Heart right ventricle (tissue), 16 donors: Measurements from ENCODE around the gene ZCCHC7. TPM values are rescaled to one million over a fixed set of nuclear protein-coding genes. Genes with fewer than 3 reads are reported as not detected.

ENCODE experiments used
- ATAC-seq, 8 donors: fragments of 200-7000 bp; cut with Tn5 transposase; one replicate each; pipeline ENCODE4 v1.9.1; 2020; ENCODE audit warnings: mild to moderate bottlenecking in 8 of 8, moderate library complexity in 8 of 8, moderate number of reproducible peaks in 1 of 8
- DNase-seq, 2 donors: peaks; one replicate each; pipeline ENCODE4 v3.0.0-alpha.2; 2020
- H3K27ac ChIP-seq, 10 donors: fragments of 200-600 bp; sonication (generic) in 2 of 10; one replicate each; pipeline versions ENCODE4 v1.5.0 to v1.8.0; 2020 to 2022; ENCODE audit warnings: mild to moderate bottlenecking in 3 of 10
- H3K27me3 ChIP-seq, 7 donors: fragments of 200-600 bp; one replicate each; pipeline ENCODE4 v1.8.0; 2021 to 2022; ENCODE audit warnings: mild to moderate bottlenecking in 2 of 7
- H3K36me3 ChIP-seq, 9 donors: fragments of 200-600 bp; sonication (generic) in 1 of 9; one replicate each; pipeline versions ENCODE4 v1.5.0 to v1.8.0; 2020 to 2022; ENCODE audit warnings: mild to moderate bottlenecking in 2 of 9
- H3K4me1 ChIP-seq, 9 donors: fragments of 200-600 bp; sonication (generic) in 1 of 9; one replicate each; pipeline versions ENCODE4 v1.5.0 to v1.8.0; 2020 to 2022; ENCODE audit warnings: mild to moderate bottlenecking in 4 of 9
- H3K4me3 ChIP-seq, 10 donors: fragments of 200-600 bp; sonication (generic) in 2 of 10; one replicate each; pipeline versions ENCODE4 v1.5.0 to v1.8.0; 2020 to 2022; ENCODE audit warnings: mild to moderate bottlenecking in 7 of 10, moderate library complexity in 2 of 10
- H3K9me3 ChIP-seq, 11 donors: fragments of 200-600 bp in 10 of 11; sonication (generic) in 2 of 11; one replicate each; pipeline versions ENCODE4 v1.5.0 to v1.8.0; 2013 to 2022; ENCODE audit warnings: mild to moderate bottlenecking in 2 of 11, control low read depth in 1 of 11, moderate library complexity in 1 of 11
- WGBS, 2 donors: extraction: QIAGEN DNeasy Blood & Tissue Kit; methylation state at CpG; one replicate each; pipeline ENCODE4 v1.1.7; 2013; ENCODE audit warnings: inconsistent platforms in 1 of 2; 5-methylcytosine and 5-hydroxymethylcytosine counted together
- intact Hi-C, 10 donors: fragments of 100-400 bp; cut with DNase I; formaldehyde crosslinking; loops; one replicate each; pipeline versions ENCODE4 v1.11.1 to v1.14.2; 2022
- polyA plus RNA-seq, 2 donors: library from polyadenylated mRNA; stranded (reverse); fragments of 200-250 nt; gene quantifications; one replicate each; pipeline ENCODE4 v1.2.3, GENCODE V29; 2013
- total RNA-seq, 10 donors: library from RNA; stranded (reverse); fragmentation: NEBNext Ultra II Directional in 3 of 10; extraction: Animal tissue kit (Norgen Biotek cat#: 25700) in 3 of 10; gene quantifications; one replicate each; pipeline versions ENCODE4 v1.2.1 to v1.2.4, GENCODE V29; 2021 to 2023
- TF ChIP-seq, protein P1 (sequence below), 9 donors: fragments of 200-600 bp; sonication (generic) in 2 of 9; IDR thresholded peaks; one replicate each; pipeline versions ENCODE4 v1.5.0 to v1.8.0; 2021 to 2022; ENCODE audit warnings: antibody characterized with exemption in 9 of 9, mild to moderate bottlenecking in 5 of 9, moderate library complexity in 1 of 9
- donor health status: Arrhythmogenic right ventricular cardiomyopathy.
- donor health status: ischemic (EF 13 %, LVEDD 7.1; RV severe dilation, severe dysfunction).
- donor health status: healthy with polysubstance abuse.
- donor health status: DM: no; HTN: yes; CAD: no.
- donor health status: DM: no; HTN: no; CAD: no.
- donor health status: ischemic (EF 25% LVEDD 6.9; RV normal size, moderate dysfunction).
- donor health status: ischemic (EF 25% LVEDD 5.7; RV mildly dilated, moderate dysfunction).
- donor health status: healthy.
- donor health status: DM: yes; HTN: yes; CAD: no.
- donor health status: Ischemic cardiomyopathy.
- donor health status: ischemic (EF 35%, LVEDD 5.7; RV mildly dilated, moderate dysfunction).
- donor health status: nonischemic (EF 11% LVEDD 7.7; RV severe dilation, severe dysfunction).
- donor health status: DM: yes; HTN: yes; CAD: no.
- donor health status: PGD.
- donor health status: ischemic (EF 29% LVEDD 5.4; RV normal size, mild dysfunction).
- donor health status: nonischemic (EF 23%, LVEDD 6.1; RV moderate dilation, normal function).

The ZCCHC7 gene
- total and polyA plus RNA-seq, 12 donors = 4.3 to 11.9 (median 8.9) TPM

DNA sequence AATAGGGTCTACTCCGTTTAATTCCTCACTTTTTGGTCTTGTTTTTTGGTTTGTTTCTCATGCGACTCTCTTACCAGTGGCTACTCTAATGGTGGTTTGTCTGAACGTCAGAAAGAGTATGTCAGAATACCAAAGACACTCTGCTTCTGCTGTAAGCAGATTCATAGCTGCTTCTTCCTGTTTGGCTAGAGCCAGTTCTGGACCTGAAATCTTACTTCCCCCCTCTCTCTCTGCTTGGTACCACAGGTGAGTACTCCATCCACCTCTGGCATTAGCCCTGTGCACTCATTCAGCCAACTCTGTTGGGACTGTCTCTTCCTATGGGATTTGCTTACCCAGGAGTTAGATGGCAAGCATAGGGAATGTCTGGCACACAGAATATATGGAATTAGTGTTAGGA is 6.6 kb downstream of the ZCCHC7 start:
- peaks cover 0 to 42% (median 3%) of the 10 kb centered on the region in 9 donors for H3K36me3 ChIP-seq
- H3K4me1 ChIP-seq = peaks cover 0 to 9% (median 8%) of the 10 kb centered on the region in 9 donors
- H3K9me3 ChIP-seq = no peaks in the 10 kb centered on the region
- DNase-seq = no peak
- H3K27me3 ChIP-seq = no peaks in the 10 kb centered on the region
- WGBS, 2 donors = 97% methylated on average over 3 of the region's 3 CpGs
- H3K27ac ChIP-seq = no peak overlapping the region
- TF ChIP-seq, protein P1, sequence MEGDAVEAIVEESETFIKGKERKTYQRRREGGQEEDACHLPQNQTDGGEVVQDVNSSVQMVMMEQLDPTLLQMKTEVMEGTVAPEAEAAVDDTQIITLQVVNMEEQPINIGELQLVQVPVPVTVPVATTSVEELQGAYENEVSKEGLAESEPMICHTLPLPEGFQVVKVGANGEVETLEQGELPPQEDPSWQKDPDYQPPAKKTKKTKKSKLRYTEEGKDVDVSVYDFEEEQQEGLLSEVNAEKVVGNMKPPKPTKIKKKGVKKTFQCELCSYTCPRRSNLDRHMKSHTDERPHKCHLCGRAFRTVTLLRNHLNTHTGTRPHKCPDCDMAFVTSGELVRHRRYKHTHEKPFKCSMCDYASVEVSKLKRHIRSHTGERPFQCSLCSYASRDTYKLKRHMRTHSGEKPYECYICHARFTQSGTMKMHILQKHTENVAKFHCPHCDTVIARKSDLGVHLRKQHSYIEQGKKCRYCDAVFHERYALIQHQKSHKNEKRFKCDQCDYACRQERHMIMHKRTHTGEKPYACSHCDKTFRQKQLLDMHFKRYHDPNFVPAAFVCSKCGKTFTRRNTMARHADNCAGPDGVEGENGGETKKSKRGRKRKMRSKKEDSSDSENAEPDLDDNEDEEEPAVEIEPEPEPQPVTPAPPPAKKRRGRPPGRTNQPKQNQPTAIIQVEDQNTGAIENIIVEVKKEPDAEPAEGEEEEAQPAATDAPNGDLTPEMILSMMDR (IDR thresholded peaks at IDR 0.05) = no peak
- no peak overlapping the region for H3K4me3 ChIP-seq
- intact Hi-C loops = loop anchor here in 1 of 10 donors (10.0 kb wide), 1 partner anchor 52 kb away; no protein-coding TSS in a partner anchor
- no peak for ATAC-seq

DNA sequence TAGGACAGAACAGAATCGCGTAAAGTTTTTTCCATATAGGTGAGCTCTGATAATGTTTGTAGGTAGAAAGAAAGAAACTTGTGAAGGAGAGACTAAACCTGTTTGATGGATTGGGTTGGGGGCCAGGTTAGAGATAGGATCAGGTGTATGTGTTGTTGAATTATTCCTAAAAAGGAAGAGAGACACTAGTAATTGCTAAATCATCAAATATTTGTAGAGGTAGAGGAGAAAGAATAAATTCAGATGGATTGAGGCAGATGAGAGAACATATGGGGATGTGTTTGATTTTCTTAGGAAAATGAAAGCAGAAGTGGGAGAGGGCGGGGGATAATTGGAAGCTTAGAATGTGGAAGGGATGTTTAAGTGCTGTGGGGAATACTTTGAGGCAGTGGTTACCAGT is 7.7 kb downstream of the ZCCHC7 start:
- H3K27ac ChIP-seq = no peak overlapping the region
- intact Hi-C loops = loop anchor here in 1 of 10 donors (10.0 kb wide), 1 partner anchor 53 kb away; no protein-coding TSS in a partner anchor
- no peaks in the 10 kb centered on the region for H3K9me3 ChIP-seq
- peaks cover 0 to 52% (median 6%) of the 10 kb centered on the region in 9 donors for H3K36me3 ChIP-seq
- H3K27me3 ChIP-seq = no peaks in the 10 kb centered on the region
- DNase-seq = no peak
- WGBS, 2 donors = 95 to 96% methylated on average over 3 of the region's 3 CpGs
- TF ChIP-seq, protein P1 (IDR thresholded peaks at IDR 0.05) = no peak
- no peak for ATAC-seq
- H3K4me3 ChIP-seq = no peak overlapping the region
- no peaks in the 10 kb centered on the region for H3K4me1 ChIP-seq

DNA sequence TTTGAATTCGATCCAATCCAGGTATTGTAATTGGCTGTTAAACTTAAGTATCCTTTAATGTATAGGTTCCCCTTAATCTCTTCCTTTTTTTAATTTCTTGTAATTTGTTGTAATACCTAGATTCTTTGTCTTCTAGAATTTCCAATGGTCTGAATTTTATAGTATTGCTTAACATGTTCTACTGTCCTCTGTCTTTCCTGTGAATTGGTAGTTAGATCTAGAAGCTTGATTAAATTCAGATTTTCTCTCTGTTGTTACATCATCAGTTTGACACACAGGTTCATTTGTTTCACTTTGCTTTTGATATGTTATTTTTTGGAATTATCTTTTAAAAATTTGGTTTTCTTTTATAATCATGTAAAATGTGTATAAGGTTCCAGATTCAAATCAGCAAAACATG is 13.8 kb downstream of the ZCCHC7 start:
- intact Hi-C loops = no loop called here
- WGBS, 2 donors = 95 to 97% methylated on average over 1 of the region's 1 CpG
- Histone ChIP-seq H3K4me1 (no peaks in the 10 kb centered on the region), H3K9me3 (no peaks in the 10 kb centered on the region), H3K4me3 (no peak overlapping the region), H3K27ac (no peak overlapping the region), H3K36me3 (peaks cover 0 to 50% (median 6%) of the 10 kb centered on the region in 9 donors), H3K27me3 (no peaks in the 10 kb centered on the region)
- ATAC-seq (no peak), DNase-seq (no peak)
- TF ChIP-seq, protein P1 (IDR thresholded peaks at IDR 0.05) = no peak

DNA sequence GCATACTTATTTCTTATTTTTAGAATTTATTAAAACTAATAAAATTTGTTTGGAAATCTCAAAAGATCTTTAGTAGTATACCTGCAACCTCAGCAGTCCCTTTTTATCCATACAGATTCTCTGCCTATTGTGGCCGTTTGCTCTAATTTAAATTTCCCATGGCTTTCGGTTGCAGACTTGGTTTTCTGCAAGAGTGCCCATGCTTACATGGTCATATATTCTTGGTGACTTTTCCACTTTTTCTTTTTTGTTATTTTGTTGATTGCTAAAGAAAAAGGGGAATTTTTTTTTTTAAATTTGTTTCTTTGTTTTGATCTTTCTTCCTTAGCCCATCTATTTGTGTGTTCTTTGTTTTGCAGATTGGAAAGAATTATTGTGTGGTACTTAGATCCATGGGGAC is 20.6 kb downstream of the ZCCHC7 start:
- no peak for DNase-seq
- TF ChIP-seq, protein P1 (IDR thresholded peaks at IDR 0.05) = no peak
- Histone ChIP-seq H3K36me3 (peaks cover 0 to 11% (median 0%) of the 10 kb centered on the region in 9 donors), H3K4me1 (peaks cover 0 to 14% (median 0%) of the 10 kb centered on the region in 9 donors), H3K9me3 (no peaks in the 10 kb centered on the region), H3K27ac (no peak overlapping the region), H3K4me3 (no peak overlapping the region), H3K27me3 (no peaks in the 10 kb centered on the region)
- WGBS, 2 donors = 97 to 98% methylated on average over 2 of the region's 2 CpGs
- intact Hi-C loops = no loop called here
- no peak for ATAC-seq
